ENCODE data around the gene USP32. TPM values are rescaled to one million over a fixed set of nuclear protein-coding genes. Genes with fewer than 3 reads are reported as not detected.

USP32 gene
- total and polyA plus RNA-seq, 2 donors (not counting 3 experiments of a cell fraction or from before 2014, with no cell fraction given) = 15.7 to 52.9 TPM

GRCh38 chr17:60156746-60157145 lies 235.2 kb downstream of the USP32 start:
- Histone ChIP-seq H3K4me1 (ENCODE audit: control insufficient read depth, extremely low read depth, insufficient read depth, low read length) (no peaks in the 10 kb centered on the region), H3K36me3 (ENCODE audit: control insufficient read depth in 2 of 2, extremely low read depth in 1 of 2, insufficient read depth in 2 of 2, low read length in 2 of 2) (no peaks in the 10 kb centered on the region), H3K9ac (replicated peaks; ENCODE audit: extremely low read depth, insufficient read depth, low read length) (no peak overlapping the region), H4K20me1 (replicated peaks; ENCODE audit: control insufficient read depth, extremely low read depth, insufficient read depth, low read length) (no peaks in the 10 kb centered on the region), H3K27ac (ENCODE audit: insufficient read depth, low read depth, low read length) (no peak overlapping the region), H3K27me3 (ENCODE audit: control insufficient read depth in 2 of 2, insufficient read depth in 2 of 2, low read length in 2 of 2) (peaks cover 9 to 14% of the 10 kb centered on the region in 2 experiments), H3K9me1 (replicated peaks; ENCODE audit: control insufficient read depth, extremely low read depth, insufficient read depth, low read length) (no peaks in the 10 kb centered on the region), H3K79me2 (ENCODE audit: control insufficient read depth, insufficient read depth, low read length) (no peaks in the 10 kb centered on the region), H3K9me3 (replicated peaks; ENCODE audit: control insufficient read depth, insufficient read depth, low read length) (no peaks in the 10 kb centered on the region), H3K4me2 (ENCODE audit: insufficient read depth, low read length) (no peak overlapping the region), H2AFZ (ENCODE audit: low read depth, low read length) (no peak overlapping the region), H3K4me3 (replicated peaks in 1 of 3; ENCODE audit: insufficient read depth in 1 of 3, low read depth in 1 of 3, low read length in 3 of 3) (no peak overlapping the region)
- intact Hi-C loops (cut with micrococcal nuclease) = no loop called here
- DNase-seq (ENCODE audit: low read depth, low spot score) = no peak
- FAIRE-seq = no peak
- dilution Hi-C loops (cut with MboI; ENCODE audit: extremely low pct_ligation_motif_present, low sequenced_read_pairs) = no loop called here
- CTCF ChIA-PET = no interaction called here
- BruUV-seq (replicated peaks) = no TSS peak
- POLR2A ChIA-PET = no interaction called here
- TF ChIP-seq MYC (IDR thresholded peaks at IDR 0.05; ENCODE audit: low read depth, low read length) = no peak
- no peak for TF ChIP-seq POLR2A (IDR thresholded peaks at IDR 0.05; ENCODE audit: low read depth, low read length)
- no peak for TF ChIP-seq FOS (IDR thresholded peaks at IDR 0.05; ENCODE audit: borderline replicate concordance, insufficient read depth, low read length)
- TF ChIP-seq JUN (IDR thresholded peaks at IDR 0.05; ENCODE audit: borderline replicate concordance, insufficient read depth, insufficient read length, low read depth) = no peak
- TF ChIP-seq MAX (IDR thresholded peaks at IDR 0.05; ENCODE audit: insufficient read depth, insufficient read length) = no peak
- TF ChIP-seq, protein P1, sequence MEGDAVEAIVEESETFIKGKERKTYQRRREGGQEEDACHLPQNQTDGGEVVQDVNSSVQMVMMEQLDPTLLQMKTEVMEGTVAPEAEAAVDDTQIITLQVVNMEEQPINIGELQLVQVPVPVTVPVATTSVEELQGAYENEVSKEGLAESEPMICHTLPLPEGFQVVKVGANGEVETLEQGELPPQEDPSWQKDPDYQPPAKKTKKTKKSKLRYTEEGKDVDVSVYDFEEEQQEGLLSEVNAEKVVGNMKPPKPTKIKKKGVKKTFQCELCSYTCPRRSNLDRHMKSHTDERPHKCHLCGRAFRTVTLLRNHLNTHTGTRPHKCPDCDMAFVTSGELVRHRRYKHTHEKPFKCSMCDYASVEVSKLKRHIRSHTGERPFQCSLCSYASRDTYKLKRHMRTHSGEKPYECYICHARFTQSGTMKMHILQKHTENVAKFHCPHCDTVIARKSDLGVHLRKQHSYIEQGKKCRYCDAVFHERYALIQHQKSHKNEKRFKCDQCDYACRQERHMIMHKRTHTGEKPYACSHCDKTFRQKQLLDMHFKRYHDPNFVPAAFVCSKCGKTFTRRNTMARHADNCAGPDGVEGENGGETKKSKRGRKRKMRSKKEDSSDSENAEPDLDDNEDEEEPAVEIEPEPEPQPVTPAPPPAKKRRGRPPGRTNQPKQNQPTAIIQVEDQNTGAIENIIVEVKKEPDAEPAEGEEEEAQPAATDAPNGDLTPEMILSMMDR (IDR thresholded peaks at IDR 0.05; ENCODE audit: extremely low read depth in 1 of 2, insufficient read depth in 1 of 2, low read depth in 1 of 2, low read length in 2 of 2) = no peak
- TF ChIP-seq EZH2 (IDR thresholded peaks at IDR 0.05; ENCODE audit: borderline replicate concordance, low read depth, low read length, severe bottlenecking) = no peak
- no peak for TF ChIP-seq GATA2 (IDR thresholded peaks at IDR 0.05; ENCODE audit: insufficient read depth, insufficient read length, low read depth, low read length)
- TF ChIP-seq POLR2AphosphoS5 (IDR thresholded peaks at IDR 0.05; ENCODE audit: insufficient read depth, low read depth, low read length) = no peak

Measured in endothelial cell of umbilical vein (primary cell).